AG09309 (cell line): ENCODE measurements around the gene BAHCC1.

Source experiments
- DNase-seq: peaks from one replicate; pipeline ENCODE4 v3.0.0-alpha.2; 2010; ENCODE audit warnings: low read depth
- H3K4me3 ChIP-seq: 2 replicates; pipeline ENCODE4 v1.5.1; 2011; ENCODE audit warnings: mild to moderate bottlenecking, low read depth, low read length, moderate library complexity; ENCODE audit not compliant: control insufficient read depth
- TF ChIP-seq, protein P1 (sequence below): IDR thresholded peaks from 2 replicates; pipeline ENCODE4 v1.5.1; 2011; ENCODE audit warnings: mild to moderate bottlenecking, low read depth, low read length, inconsistent platforms; ENCODE audit not compliant: insufficient read depth, control insufficient read depth; ENCODE audit errors: missing control alignments

BAHCC1 gene

DNA sequence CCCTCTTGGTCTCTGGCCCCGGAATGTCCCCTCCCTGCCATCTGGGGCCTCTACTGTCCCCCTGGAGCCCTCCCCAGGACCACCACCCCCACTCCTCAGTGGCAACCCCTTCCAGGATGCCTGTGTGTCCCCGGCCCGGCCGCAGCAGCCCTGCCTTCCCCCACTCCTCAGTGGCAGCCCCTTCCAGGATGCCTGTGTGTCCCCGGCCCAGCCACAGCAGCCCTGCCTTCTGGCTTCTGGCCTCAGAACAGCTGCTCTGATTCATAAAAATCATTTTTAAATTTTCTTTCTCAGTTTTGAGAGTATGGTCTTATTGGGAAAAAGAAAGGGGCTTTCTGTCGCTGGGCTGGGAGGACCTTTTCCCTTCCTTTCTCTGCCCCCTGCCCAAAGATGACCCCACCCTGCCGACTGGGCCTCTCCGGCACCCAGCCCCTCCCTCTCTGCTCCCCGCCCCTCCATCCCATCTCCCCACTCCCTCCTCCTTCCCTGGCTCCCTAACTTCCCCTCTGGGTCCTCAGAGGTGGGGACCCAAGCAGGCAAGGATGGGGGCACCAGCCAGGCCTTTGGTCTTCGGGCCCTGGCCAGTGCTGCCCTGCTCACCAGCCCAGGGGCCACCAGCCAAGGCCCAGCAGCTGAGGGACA lies 40.5 kb downstream of the BAHCC1 start:
- H3K4me3 ChIP-seq: no peak overlapping the region
- DNase-seq: no peak
- TF ChIP-seq, protein P1, sequence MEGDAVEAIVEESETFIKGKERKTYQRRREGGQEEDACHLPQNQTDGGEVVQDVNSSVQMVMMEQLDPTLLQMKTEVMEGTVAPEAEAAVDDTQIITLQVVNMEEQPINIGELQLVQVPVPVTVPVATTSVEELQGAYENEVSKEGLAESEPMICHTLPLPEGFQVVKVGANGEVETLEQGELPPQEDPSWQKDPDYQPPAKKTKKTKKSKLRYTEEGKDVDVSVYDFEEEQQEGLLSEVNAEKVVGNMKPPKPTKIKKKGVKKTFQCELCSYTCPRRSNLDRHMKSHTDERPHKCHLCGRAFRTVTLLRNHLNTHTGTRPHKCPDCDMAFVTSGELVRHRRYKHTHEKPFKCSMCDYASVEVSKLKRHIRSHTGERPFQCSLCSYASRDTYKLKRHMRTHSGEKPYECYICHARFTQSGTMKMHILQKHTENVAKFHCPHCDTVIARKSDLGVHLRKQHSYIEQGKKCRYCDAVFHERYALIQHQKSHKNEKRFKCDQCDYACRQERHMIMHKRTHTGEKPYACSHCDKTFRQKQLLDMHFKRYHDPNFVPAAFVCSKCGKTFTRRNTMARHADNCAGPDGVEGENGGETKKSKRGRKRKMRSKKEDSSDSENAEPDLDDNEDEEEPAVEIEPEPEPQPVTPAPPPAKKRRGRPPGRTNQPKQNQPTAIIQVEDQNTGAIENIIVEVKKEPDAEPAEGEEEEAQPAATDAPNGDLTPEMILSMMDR: no peak

DNA sequence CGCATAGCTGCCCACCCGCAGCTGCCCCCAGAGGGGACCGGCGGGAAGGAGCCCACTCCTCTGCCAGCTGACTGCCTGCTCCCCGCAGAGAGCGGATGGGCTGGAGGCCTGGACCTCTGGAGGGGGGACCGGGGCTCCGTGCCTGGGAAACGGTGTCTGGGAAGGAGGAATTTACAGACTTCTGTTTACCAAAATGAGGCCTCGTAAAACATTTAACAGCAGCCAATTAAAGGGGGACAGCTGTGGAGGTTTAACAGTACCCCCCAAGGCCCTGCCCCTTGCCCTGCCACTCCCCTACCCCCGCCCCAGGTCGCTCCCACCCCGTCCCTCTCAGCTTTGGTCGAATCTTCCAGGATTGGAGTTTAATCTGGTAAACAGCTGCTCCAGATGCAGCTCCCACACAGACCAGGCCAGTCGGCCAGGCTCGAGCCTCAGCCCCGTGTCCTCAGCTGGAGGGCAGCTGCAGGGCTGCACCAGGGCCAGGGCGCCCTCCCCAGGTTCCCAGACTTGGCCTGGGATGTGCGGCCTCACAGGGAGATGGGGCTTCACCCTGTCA lies 41.1 kb downstream of the BAHCC1 start:
- H3K4me3 ChIP-seq: no peak overlapping the region
- TF ChIP-seq, protein P1: no peak
- no peak for DNase-seq

DNA sequence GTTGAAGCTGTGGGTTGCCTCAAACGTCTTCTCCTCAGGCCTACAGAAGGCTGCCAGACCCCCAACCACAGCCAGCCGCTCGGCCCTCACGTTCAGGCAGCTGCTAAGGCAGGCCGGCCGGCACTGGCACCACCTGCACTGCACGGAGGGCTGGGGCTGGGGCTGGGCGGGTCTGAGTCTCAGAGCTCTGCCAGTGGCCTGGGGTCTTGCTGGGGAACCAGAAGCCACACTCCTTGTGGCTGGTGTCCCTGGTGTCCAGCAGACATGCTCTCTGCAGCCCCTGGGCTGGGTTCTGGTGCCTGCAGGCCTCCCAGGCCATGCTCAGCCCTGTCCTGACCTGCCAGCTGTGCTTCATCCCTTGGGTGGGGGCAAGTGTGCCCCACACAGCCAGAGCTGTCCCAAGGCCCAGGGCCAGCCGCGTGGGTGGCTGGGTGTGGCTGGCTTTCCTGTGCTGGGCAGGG lies 42.0 kb downstream of the BAHCC1 start:
- no peak for DNase-seq
- no peak overlapping the region for H3K4me3 ChIP-seq
- TF ChIP-seq, protein P1: no peak

DNA sequence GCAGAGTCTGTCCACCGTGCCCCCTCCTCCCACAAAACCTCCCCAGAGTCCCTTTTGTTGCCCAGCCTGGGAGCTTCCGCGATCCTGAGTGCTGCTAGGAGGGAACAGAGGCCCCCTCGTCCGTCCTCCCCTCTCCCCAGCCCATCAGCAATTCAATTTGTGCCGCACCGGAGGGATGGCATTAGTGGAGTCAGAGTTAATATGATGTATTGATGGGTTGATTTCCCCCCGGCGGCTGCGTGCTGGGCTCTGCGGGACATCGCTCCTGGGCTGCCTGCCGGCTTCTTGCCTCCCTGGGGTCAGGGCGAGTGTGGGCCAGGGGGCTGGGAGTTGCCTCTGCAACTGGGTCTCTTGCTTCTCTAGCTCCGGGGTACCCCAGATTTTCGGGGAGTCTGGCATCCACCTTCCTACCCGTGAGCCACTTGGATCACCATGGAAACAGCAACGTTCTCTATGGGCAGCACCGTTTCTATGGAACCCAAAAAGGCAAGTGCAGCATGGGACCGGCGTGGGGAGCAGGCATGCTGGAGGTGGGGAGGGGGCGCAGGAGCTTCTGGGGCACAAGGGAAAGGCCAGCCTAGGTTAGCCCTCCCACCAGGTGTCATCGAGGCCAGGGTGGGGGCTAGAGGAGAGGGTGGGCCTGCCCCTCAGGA lies 42.9 kb downstream of the BAHCC1 start:
- DNase-seq: no peak
- no peak overlapping the region for H3K4me3 ChIP-seq
- TF ChIP-seq, protein P1: no peak

DNA sequence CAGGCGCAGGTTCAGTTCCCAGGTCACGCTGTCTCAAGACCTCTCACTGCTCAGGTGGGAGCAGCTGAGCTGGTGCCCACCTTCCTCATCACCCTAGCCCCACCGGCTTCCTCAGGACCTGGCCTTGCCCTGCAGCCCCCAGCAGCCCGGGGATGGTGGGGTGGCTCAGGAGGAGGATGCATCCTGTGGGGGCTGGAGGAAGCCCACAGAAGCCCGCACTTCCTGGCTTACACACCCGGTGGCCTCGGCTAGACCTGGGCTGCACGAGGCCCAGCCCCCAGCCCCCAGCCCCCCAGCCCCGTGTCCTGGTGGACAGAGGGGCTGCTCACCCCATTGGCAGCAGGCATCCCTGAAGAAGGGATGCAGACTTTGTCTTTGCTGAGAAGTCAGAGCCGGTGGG lies 43.4 kb downstream of the BAHCC1 start:
- no peak for DNase-seq
- TF ChIP-seq, protein P1: no peak
- H3K4me3 ChIP-seq: no peak overlapping the region

DNA sequence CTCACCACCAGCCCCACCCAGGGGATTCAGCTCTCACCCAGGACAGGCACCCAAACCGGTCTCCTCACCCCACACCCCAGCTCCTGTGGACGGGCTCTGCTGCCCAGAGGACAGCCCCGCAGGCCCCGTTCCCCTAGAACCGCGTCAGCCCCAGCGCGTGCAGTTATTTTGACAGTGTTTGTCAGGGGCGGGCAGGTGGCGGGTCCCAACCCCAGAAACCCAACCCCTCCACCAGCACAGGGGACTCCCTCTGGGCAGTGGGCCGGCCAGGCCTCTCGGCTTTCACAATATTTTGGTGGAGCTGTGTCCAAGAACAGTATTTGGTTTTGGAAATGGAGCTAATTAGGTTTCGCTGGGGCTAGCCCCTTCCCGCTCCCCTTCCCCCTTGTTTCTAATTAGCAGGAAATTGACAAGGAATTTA lies 44.8 kb downstream of the BAHCC1 start:
- no peak overlapping the region for H3K4me3 ChIP-seq
- DNase-seq: no peak
- TF ChIP-seq, protein P1: no peak
